Left lung (tissue), 10 donors: ENCODE data around the gene PTCD3. TPM values are rescaled to one million over a fixed set of nuclear protein-coding genes. Genes with fewer than 3 reads are reported as not detected.

ENCODE experiments used
- ATAC-seq: fragments of 200-7000 bp; cut with Tn5 transposase; one replicate; pipeline ENCODE4 v1.9.1; 2020; ENCODE audit warnings: moderate library complexity
- DNase-seq, 4 donors: peaks; one replicate each; pipeline ENCODE4 v3.0.0-alpha.2; 2013 to 2020
- H3K27ac ChIP-seq, 2 donors: fragments of 200-600 bp; sonication (generic) in 1 of 2; one replicate each; pipeline versions ENCODE4 v1.5.0 to v1.8.0; 2020 to 2021
- H3K27me3 ChIP-seq, 2 donors: fragments of 200-600 bp; sonication (generic) in 1 of 2; one replicate each; pipeline versions ENCODE4 v1.5.0 to v1.8.0; 2020 to 2021
- H3K36me3 ChIP-seq, 2 donors: fragments of 200-600 bp; sonication (generic) in 1 of 2; one replicate each; pipeline versions ENCODE4 v1.5.0 to v1.8.0; 2020 to 2021
- H3K4me1 ChIP-seq, 2 donors: fragments of 200-600 bp; one replicate each; pipeline ENCODE4 v1.8.0; 2021
- H3K4me3 ChIP-seq, 2 donors: fragments of 200-600 bp; sonication (generic) in 1 of 2; one replicate each; pipeline versions ENCODE4 v1.5.0 to v1.8.0; 2020 to 2021; ENCODE audit warnings: mild to moderate bottlenecking in 1 of 2
- H3K9me3 ChIP-seq, 2 donors: fragments of 200-600 bp; sonication (generic) in 1 of 2; one replicate each; pipeline versions ENCODE4 v1.5.0 to v1.8.0; 2020 to 2021
- CTCF ChIP-seq, 2 donors: fragments of 200-600 bp; sonication (generic) in 1 of 2; IDR thresholded peaks; one replicate each; pipeline versions ENCODE4 v1.5.0 to v1.8.0; 2021; ENCODE audit warnings: antibody characterized with exemption in 2 of 2
- intact Hi-C, 2 donors: fragments of 100-400 bp; cut with DNase I; formaldehyde crosslinking; loops; one replicate each; pipeline versions ENCODE4 v1.11.2 to v1.14.2; 2022
- polyA plus RNA-seq, 6 donors: library from polyadenylated mRNA; unstranded; fragments of 120-200 nt; gene quantifications; one replicate each; pipeline ENCODE4 v1.2.1, GENCODE V29; 2013; ENCODE audit not compliant: insufficient read length in 6 of 6
- total RNA-seq, 2 donors: library from RNA; stranded (reverse); fragmentation: NEBNext Ultra II Directional; extraction: Animal tissue kit (Norgen Biotek cat#: 25700); gene quantifications; one replicate each; pipeline ENCODE4 v1.2.1, GENCODE V29; 2021
- donor health status: DM: no; HTN: yes; CAD: no.
- donor health status: DM: no; HTN: no; CAD: no.

PTCD3 gene
- total and polyA plus RNA-seq, 8 donors, result 76.8 to 175 (median 137) TPM

GRCh38 chr2:86186431-86186830 is 80.4 kb downstream of the PTCD3 start:
- H3K36me3 ChIP-seq, result peaks cover 0 to 3% of the 10 kb centered on the region in 2 donors
- peak overlapping the region in 1 of 2 donors; percentile 57 for H3K27ac ChIP-seq
- H3K4me3 ChIP-seq, result no peak overlapping the region
- no peaks in the 10 kb centered on the region for H3K9me3 ChIP-seq
- intact Hi-C loops, result no loop called here
- no peak for TF ChIP-seq CTCF (IDR thresholded peaks at IDR 0.05)
- peaks cover 9 to 58% of the 10 kb centered on the region in 2 donors for H3K4me1 ChIP-seq
- ATAC-seq, result no peak
- no peak for DNase-seq
- H3K27me3 ChIP-seq, result no peaks in the 10 kb centered on the region

- Histone ChIP-seq H3K9me3 (no peaks in the 10 kb centered on the region), H3K4me1 (peaks cover 19 to 66% of the 10 kb centered on the region in 2 donors), H3K27me3 (no peaks in the 10 kb centered on the region), H3K36me3 (peaks cover 0 to 3% of the 10 kb centered on the region in 2 donors), H3K27ac (peak overlapping the region in 1 of 2 donors; percentile 16), H3K4me3 (no peak overlapping the region)
- DNase-seq (no peak), ATAC-seq (no peak)
- no peak for TF ChIP-seq CTCF (IDR thresholded peaks at IDR 0.05)
- intact Hi-C loops, result no loop called here
Observed at GRCh38 chr2:86189782-86190416, 83.9 kb downstream of the PTCD3 start.

Other genes starting within 250 kb of the PTCD3 start
- 100 to 1,000 TPM in 1 of 2 donors, 10 to 100 TPM in 1; 58.4 to 102 TPM for gene ST3GAL5, start 217.2 kb upstream of the PTCD3 start, total RNA-seq
- 100 to 1,000 TPM in 2 of 6 donors, 10 to 100 TPM in 4; 68.8 to 108 (median 93.9) TPM for gene ST3GAL5, start 217.2 kb upstream of the PTCD3 start, polyA plus RNA-seq
- 10 to 100 TPM; 26.8 to 34.7 TPM for gene POLR1A, start 349 bp upstream of the PTCD3 start, total RNA-seq
- 10 to 100 TPM; 18.6 to 23.9 (median 21.7) TPM for gene POLR1A, start 349 bp upstream of the PTCD3 start, polyA plus RNA-seq
- gene IMMT, start 89.2 kb downstream of the PTCD3 start, total RNA-seq, result 10 to 100 TPM; 66.8 to 79.7 TPM
- 10 to 100 TPM; 73.2 to 94.1 (median 86.1) TPM for gene IMMT, start 89.2 kb downstream of the PTCD3 start, polyA plus RNA-seq
- 10 to 100 TPM; 27.0 to 28.5 TPM for gene MRPL35, start 93.2 kb downstream of the PTCD3 start, total RNA-seq
- gene MRPL35, start 93.2 kb downstream of the PTCD3 start, polyA plus RNA-seq, result 10 to 100 TPM; 29.6 to 40.2 (median 36.5) TPM
- gene REEP1, start 231.4 kb downstream of the PTCD3 start, total RNA-seq, result 1 to 10 TPM; 4.8 to 8.0 TPM
- gene REEP1, start 231.4 kb downstream of the PTCD3 start, polyA plus RNA-seq, result 10 to 100 TPM; 15.4 to 19.9 (median 18.9) TPM